ENCODE data around the gene SYTL4. TPM values are rescaled to one million over a fixed set of nuclear protein-coding genes. Genes with fewer than 3 reads are reported as not detected.

The SYTL4 gene
- total RNA-seq, 1 donor from 2014 or later, result not detected

- intact Hi-C loops (cut with micrococcal nuclease), result no loop called here
Observed at GRCh38 chrX:100648458-100649417, 83.2 kb downstream of the SYTL4 start.

- intact Hi-C loops (cut with micrococcal nuclease), result no loop called here
Observed at GRCh38 chrX:100647739-100648138, 84.2 kb downstream of the SYTL4 start.

- intact Hi-C loops (cut with micrococcal nuclease), result no loop called here
Observed at GRCh38 chrX:100647095-100647494, 84.8 kb downstream of the SYTL4 start.

- intact Hi-C loops (cut with micrococcal nuclease), result no loop called here
Observed at GRCh38 chrX:100645106-100645505, 86.8 kb downstream of the SYTL4 start.

GRCh38 chrX:100643956-100644860 lies 87.7 kb downstream of the SYTL4 start, which contains the start of gene SRPX2:
TSS of gene SRPX2 (plus strand) at chrX:100644199. CDS start at chrX:100646323, 2,124 bp downstream.
- intact Hi-C loops (cut with micrococcal nuclease), result no loop called here

- intact Hi-C loops (cut with micrococcal nuclease), result no loop called here
Observed at GRCh38 chrX:100643212-100643611, 88.7 kb downstream of the SYTL4 start.

- intact Hi-C loops (cut with micrococcal nuclease), result no loop called here
Observed at GRCh38 chrX:100642290-100642689, 89.6 kb downstream of the SYTL4 start.

- intact Hi-C loops (cut with micrococcal nuclease), result loop anchor here (1.0 kb wide), 1 partner anchor 124 kb away; no protein-coding TSS in a partner anchor
Observed at GRCh38 chrX:100636321-100636991, 95.5 kb downstream of the SYTL4 start, which contains the start of gene TSPAN6. TSS of gene TSPAN6 (minus strand) at chrX:100636806. CDS start at chrX:100636694, 112 bp downstream.

- intact Hi-C loops (cut with micrococcal nuclease), result loop anchor here (1.0 kb wide), 1 partner anchor 124 kb away; no protein-coding TSS in a partner anchor
Observed at GRCh38 chrX:100635989-100636320, 96.0 kb downstream of the SYTL4 start.

GRCh38 chrX:100635040-100635439 lies 96.9 kb downstream of the SYTL4 start:
- intact Hi-C loops (cut with micrococcal nuclease), result no loop called here

- intact Hi-C loops (cut with micrococcal nuclease), result no loop called here
Observed at GRCh38 chrX:100625985-100626491, 105.9 kb downstream of the SYTL4 start.

Other genes with a start within 250 kb of the SYTL4 start
- gene TNMD, start 147.2 kb downstream of the SYTL4 start, total RNA-seq, result not detected in 2 replicates
- gene TSPAN6, start 95.3 kb downstream of the SYTL4 start, total RNA-seq, result not detected in 2 replicates
- gene SRPX2, start 87.9 kb downstream of the SYTL4 start, total RNA-seq, result not detected in 2 replicates
- gene CSTF2, start 88.3 kb upstream of the SYTL4 start, total RNA-seq, result 41.2 and 42.8 TPM in 2 replicates
- gene NOX1, start 142.2 kb upstream of the SYTL4 start, total RNA-seq, result not detected in 2 replicates
- gene XKRX, start 196.8 kb upstream of the SYTL4 start, total RNA-seq, result 0.09 TPM in 1 of 2 replicates, not detected in the other
- not detected in 2 replicates for gene ARL13A, start 237.6 kb upstream of the SYTL4 start, total RNA-seq